OCI-LY7 (cell line): Measurements from ENCODE around the gene SERINC5.

Experiments
- EZH2phosphoT487 ChIP-seq: fragments of 200-600 bp; sonication (generic); IDR thresholded peaks from 2 replicates; pipeline ENCODE4 v1.6.1; 2018; ENCODE audit warnings: low read depth, borderline replicate concordance, mild to moderate bottlenecking, mixed run types, antibody characterized with exemption, low read length, moderate library complexity, mixed read lengths
- TF ChIP-seq, protein P1 (sequence below): fragments of 200-600 bp; sonication (generic); conservative IDR thresholded peaks from 2 replicates; pipeline ENCODE4 v1.5.1; 2014; ENCODE audit warnings: mild to moderate bottlenecking, antibody characterized with exemption, low read length, moderate library complexity, mixed read lengths

DNA sequence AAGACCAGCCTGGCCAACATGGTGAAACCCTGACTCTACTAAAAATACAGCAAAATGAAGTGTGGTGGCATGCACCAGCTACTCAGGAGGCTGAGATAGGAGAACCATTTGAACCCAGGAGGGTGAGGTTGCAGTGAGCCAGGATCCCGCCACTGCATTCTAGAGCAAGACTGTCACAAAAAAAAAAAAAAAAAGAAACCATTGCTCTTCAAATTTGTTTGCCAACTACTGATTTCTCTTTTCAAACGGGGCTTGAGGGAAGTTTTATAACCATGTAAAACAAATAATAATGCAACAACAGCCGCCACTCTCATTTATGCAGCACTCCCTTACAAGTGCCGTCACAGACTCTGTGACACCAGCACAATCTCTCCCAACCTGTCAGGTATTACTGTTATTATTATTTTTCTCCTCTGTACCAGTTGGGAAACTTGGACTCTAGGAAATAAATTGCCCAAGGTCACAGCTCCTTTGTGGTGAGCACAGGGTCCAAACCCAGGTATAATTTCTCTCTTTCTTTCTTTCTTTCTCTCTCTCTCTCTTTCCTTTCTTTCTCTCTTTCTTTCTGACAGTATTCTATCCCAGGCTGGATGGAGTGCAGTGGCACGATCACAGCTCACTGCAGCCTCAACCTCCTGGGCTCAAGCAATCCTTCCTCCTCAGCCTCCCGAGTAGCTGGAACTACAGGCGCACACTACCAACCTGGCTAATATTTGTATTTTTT, 25.4 kb downstream of the SERINC5 start:
- TF ChIP-seq, protein P1, sequence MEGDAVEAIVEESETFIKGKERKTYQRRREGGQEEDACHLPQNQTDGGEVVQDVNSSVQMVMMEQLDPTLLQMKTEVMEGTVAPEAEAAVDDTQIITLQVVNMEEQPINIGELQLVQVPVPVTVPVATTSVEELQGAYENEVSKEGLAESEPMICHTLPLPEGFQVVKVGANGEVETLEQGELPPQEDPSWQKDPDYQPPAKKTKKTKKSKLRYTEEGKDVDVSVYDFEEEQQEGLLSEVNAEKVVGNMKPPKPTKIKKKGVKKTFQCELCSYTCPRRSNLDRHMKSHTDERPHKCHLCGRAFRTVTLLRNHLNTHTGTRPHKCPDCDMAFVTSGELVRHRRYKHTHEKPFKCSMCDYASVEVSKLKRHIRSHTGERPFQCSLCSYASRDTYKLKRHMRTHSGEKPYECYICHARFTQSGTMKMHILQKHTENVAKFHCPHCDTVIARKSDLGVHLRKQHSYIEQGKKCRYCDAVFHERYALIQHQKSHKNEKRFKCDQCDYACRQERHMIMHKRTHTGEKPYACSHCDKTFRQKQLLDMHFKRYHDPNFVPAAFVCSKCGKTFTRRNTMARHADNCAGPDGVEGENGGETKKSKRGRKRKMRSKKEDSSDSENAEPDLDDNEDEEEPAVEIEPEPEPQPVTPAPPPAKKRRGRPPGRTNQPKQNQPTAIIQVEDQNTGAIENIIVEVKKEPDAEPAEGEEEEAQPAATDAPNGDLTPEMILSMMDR = no peak
- TF ChIP-seq EZH2phosphoT487 = no peak
